ENCODE data around the gene MVP.

Gene MVP

DNA sequence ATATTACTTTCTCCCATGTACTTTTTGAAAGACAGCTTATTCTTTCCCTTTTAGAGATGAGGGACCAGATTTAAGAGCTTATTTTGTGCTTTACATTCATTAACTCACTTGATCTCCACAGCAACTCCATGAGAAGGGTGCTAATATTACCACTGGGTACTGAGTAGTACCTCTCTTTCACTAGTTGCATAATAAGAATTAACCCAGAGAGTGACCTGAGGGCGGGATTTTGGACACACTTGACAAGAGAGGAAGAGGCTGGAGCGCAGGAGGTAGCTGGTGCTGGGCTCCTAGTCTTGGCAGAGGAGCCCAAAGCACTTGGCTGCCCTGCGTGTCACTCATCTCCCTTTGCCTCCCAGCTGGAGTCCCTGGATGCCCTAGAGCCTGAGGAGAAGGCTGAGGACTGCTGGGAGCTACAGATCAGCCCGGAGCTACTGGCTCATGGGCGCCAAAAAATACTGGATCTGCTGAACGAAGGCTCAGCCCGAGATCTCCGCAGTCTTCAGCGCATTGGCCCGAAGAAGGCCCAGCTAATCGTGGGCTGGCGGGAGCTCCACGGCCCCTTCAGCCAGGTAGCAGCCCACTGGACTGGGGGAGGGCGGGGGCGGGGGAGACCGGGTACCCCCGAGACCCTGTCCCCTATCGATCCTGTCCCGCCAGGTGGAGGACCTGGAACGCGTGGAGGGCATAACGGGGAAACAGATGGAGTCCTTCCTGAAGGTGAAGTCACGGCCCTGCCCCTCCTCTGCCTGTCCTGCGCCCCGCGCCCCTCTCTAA, 15.6 kb upstream of the MVP start:
- DNase-seq (ENCODE audit: low read depth, low spot score) = peak; percentile 11

DNA sequence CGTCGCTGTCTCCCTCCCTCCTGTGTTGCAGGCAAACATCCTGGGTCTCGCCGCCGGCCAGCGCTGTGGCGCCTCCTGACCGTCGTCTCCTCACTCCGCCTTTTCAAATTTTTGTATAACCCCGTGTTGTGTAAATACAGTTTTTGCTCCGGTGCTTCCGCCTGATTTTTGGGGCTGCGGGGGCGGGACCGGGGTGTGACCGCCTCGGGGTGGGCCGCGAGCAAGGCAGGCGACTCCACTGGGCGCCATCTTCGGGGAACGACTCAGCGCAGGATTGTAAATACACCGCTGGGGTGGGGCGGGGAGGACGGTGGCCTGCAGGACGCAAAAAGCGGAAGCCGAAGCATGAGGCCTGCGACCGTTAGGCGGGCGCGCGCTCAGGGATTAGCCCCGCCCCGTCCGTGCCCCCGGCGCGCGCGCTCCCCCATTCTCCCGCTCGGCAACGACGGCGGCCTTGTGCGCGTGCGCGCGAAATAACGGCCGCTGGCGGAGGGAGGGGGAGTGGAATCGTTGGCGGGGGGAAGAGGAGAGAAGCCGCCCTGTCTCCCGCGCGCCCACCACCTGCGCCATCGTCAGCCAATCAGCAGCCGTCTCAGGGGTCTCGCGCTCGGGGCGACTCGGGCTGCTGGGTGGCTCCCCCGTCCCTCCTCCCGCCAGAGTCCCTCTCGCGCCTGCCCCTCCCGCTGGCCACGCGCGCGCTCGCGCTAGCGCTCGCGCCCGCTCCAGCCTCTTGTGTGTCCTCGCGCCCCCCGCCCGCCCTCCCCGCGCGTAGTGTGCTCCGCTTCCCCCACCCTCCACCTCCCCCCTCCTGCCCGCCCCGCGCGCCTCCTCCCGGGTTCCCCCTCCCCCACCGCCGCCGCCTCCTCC, 14.8 kb upstream of the MVP start:
- DNase-seq (ENCODE audit: low read depth, low spot score) = peak; percentile 96

DNA sequence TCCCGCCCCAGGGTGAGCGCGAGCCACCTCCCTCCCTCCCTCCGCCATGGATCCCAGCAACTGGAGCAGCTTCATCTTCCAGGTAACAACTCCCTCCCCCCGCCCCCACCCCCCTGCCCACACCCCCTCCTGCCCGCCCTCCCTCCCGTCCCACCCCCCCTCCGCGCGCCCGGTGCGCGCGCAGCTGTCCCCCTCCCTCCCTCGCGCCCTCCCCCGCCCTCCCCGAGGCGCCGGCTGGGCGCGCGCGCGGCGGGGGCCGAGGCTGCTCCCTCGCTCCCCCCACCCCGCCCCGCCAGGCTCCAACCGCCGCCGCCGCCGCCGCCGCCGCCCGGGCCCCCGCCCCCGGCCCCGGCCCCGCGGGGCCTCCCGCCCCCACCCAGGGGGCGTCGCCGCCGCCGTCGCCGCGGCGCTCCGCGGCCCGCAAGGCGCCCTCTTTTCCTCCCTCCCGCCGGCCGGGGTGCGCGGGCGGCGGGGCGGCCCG, 14.1 kb upstream of the MVP start, which contains the start of gene MAZ:
Gene MAZ, plus strand, starts transcription at position 431 of the 481 bp plus-strand sequence. CDS start 173 bp downstream, outside the sequence.
- DNase-seq (ENCODE audit: low read depth, low spot score) = peak; percentile 43

DNA sequence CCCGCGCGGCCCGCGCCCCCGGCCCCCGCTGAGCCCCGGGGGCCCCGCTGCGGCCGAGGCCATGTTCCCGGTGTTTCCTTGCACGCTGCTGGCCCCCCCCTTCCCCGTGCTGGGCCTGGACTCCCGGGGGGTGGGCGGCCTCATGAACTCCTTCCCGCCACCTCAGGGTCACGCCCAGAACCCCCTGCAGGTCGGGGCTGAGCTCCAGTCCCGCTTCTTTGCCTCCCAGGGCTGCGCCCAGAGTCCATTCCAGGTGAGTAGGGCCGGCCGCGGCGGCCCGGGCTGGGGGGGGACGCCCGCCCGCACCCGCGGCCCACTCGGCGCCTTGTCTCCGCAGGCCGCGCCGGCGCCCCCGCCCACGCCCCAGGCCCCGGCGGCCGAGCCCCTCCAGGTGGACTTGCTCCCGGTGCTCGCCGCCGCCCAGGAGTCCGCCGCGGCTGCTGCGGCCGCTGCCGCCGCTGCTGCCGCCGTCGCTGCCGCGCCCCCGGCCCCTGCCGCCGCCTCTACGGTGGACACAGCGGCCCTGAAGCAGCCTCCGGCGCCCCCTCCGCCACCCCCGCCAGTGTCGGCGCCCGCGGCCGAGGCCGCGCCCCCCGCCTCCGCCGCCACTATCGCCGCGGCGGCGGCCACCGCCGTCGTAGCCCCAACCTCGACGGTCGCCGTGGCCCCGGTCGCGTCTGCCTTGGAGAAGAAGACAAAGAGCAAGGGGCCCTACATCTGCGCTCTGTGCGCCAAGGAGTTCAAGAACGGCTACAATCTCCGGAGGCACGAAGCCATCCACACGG, 13.4 kb upstream of the MVP start:
- no peak for DNase-seq (ENCODE audit: low read depth, low spot score)

DNA sequence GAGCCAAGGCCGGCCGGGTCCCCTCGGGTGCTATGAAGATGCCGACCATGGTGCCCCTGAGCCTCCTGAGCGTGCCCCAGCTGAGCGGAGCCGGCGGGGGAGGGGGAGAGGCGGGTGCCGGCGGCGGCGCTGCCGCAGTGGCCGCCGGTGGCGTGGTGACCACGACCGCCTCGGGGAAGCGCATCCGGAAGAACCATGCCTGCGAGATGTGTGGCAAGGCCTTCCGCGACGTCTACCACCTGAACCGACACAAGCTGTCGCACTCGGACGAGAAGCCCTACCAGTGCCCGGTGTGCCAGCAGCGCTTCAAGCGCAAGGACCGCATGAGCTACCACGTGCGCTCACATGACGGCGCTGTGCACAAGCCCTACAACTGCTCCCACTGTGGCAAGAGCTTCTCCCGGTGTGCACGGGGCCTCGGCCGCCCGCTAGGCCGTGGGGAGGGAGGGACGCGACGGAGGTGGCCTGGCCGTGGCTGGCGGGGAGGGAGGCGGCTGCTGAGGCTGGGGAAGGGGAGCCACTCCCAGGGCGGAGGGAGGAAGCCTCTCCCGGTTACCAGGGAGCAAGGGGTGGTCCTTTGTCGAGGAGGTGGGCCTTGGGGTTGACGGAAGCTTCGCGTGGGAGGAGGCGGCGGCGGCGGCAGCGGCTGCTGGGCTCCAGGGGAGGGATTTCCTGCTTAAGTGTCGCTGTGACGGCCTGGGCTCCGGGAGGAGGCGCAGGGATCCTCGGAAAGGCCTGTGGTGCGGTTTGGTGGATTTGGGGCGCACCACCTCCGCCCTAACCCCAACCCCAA, 12.6 kb upstream of the MVP start:
- DNase-seq (ENCODE audit: low read depth, low spot score) = peak; percentile 69

DNA sequence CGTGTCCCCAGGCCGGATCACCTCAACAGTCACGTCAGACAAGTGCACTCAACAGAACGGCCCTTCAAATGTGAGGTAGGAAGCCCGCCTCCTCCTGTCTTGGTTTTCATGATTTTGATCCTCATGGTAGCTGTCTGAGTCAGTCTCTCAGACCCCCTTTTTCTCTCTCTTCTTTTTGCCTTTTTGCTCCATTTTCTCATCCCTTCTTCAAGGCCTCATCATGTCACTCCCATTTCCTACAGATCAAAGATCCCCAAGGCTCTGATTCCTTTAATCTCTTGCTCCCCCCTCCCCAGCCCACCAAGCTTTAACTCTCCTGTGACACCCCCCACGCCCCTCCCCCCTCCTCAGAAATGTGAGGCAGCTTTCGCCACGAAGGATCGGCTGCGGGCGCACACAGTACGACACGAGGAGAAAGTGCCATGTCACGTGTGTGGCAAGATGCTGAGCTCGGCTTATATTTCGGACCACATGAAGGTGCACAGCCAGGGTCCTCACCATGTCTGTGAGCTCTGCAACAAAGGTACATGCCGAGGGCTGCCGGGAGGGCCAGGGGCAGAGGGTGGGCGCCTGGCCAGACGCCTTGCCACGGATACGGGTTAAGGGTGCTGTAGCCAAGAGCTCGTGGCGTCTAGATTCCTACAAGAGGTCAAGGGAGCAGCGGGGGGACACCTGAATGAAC, 11.9 kb upstream of the MVP start:
- no peak for DNase-seq (ENCODE audit: low read depth, low spot score)

DNA sequence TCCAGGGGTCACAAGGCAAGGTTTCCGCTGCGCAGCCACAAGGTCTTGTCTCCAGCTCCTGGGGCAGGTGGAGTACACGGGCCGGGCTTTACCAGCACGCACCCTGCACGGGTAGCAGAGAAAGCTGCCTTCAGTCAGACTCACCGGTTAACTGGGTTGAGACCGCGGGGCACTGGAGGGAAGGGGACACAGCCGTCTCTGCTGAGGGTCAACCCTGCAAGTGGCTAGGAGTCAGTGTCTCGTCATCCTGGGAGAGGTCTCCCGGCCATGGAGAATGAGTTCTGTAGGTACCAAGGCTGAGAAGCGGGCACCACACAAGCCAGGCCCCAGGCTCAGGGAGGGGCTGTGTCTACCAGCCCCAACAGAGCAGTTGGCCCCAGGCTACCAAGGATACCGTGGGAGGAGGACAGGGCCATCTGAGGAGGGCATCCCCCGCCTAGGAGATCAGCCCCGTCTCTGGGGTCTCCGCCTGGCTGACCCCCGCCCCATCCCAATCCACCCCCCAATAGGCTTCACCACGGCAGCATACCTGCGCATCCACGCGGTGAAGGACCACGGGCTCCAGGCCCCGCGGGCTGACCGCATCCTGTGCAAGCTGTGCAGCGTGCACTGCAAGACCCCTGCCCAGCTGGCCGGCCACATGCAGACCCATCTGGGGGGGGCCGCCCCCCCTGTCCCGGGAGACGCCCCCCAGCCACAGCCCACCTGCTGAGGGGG, 11.1 kb upstream of the MVP start:
- no peak for DNase-seq (ENCODE audit: low read depth, low spot score)

DNA sequence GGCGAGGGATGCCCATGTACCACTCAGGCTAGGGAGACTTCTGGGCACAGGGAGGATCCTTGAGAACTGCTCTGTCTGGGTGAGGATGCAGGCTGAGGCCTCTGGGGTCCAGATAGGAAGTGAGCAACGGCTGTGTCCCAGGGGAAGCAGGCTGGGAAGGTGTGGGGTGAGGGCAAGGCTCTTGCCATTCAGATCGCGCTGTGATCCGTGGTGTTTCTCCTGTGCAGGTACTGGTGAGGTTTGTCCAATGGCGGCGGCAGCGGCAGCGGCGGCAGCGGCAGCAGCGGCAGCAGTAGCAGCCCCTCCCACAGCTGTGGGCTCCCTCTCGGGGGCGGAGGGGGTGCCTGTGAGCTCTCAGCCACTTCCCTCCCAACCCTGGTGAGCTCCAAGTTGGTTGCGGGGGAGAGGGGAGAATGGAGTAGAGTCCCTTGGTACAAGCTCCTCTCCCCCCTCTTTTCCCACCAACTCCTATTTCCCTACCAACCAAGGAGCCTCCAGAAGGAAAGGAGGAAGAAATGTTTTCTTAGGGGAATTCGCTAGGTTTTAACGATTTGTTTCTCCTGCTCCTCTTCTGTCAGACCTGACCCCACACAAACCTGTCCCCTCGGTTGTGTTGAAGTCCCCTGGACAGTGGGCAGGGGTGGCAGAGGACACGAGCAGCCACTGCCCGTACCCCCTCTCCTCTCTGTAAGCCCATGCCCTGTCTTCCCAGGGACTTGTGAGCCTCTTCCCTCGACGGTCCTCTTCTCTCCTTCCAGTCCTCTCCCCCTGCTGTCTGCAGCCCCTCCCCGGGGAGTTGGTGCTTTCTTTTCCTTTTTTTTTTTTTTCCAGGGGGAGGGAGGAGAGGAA, 10.2 kb upstream of the MVP start:
- DNase-seq (ENCODE audit: low read depth, low spot score) = no peak

DNA sequence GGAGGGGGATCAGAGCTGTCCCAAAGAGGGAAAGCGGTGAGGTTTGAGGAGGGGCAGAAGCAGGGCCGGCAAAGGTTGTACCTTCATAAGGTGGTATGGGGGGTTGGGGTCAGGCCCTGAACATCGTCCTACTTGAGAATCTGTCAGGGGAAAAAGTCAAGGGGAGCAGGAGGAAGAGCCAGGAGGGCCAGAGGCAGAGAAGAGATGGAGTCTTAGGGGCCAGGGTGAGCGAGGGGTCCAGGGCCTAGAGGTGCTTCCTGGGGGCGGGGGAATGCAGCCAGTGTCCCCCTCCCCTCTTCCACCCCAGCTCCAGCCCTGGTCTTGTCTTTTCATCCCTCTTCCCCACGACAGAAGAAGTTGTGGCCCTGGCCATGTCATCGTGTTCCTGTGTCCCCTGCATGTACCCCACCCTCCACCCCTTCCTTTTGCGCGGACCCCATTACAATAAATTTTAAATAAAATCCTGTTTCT, 9.5 kb upstream of the MVP start:
- DNase-seq (ENCODE audit: low read depth, low spot score) = no peak

DNA sequence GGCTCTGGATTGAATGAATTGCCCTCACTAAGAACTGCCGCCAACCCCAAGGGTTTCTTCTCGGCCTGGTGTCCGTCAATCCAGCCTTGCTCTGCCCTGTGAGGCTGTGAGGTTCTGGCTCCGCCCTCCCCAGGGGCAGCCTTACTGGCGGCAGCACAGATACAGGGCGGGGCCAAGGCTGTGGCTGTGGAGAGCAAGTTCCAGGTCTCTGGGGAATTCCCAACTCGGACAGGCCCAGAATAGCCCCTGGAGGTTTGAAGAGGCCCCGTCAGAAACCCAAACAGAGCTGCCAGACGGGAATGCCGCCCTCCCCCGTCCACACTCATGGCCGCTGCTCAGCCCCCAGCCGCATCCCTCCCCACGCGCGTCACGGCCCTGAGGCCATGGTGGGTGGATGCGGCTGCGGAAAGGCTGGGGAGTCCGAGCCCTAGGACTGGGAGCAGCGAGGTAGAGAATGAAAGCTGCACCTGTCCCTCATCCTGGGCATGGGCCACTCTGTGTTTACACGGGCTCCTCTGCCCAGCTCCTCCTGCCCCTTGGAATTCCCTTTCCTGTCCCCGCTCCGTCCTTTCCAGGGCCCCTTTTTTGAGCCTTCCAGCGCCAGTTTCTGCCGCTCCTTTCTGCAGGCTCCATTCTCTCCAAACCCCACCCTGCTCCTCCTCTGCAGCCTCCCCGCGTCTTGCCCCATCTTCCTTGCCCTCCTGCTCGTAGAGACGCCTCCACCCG, 8.9 kb upstream of the MVP start:
- DNase-seq (ENCODE audit: low read depth, low spot score) = peak; percentile 39

DNA sequence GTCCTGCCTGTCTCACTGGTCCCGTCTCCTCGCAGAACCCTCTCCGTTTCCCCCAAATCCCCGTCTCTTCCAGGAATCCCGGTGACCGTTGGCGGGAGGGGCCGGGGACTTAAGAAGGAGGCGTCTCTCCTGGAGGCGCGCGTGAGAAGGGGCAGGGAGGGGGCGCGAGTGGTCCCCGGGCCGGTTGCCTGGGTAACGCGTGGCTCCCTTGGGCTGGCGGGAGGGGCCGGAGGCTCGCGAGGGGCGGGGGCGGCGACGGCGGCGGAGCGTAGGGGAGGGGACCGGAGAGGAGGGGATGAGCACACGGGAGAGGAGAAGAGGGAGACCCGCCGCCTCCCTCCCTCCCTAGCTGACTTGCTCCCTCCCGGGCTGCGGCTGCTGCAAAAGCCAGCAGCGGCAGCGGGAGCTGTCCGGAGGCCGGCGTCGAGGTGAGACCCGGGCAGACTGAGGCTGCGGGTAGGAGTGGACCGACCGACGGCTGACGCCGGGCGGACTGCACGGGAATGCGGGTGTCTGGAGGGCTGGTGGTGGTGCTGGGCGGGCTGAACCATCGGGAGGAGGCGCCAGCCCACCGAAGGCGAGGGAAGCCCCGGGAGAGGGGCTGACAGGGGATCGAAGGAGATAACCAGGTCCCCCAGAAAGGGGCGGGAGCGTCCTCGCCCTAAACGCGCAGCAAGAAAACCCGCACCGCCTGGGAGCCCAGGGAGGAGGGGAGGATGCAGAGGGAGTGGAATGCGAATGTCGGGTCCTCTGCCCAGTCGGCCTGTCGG, 8.2 kb upstream of the MVP start, which contains the start of gene PRRT2:
Gene PRRT2, plus strand, starts transcription at position 298 of the 770 bp plus-strand sequence. CDS start 862 bp downstream, outside the sequence.
- no peak for DNase-seq (ENCODE audit: low read depth, low spot score)

DNA sequence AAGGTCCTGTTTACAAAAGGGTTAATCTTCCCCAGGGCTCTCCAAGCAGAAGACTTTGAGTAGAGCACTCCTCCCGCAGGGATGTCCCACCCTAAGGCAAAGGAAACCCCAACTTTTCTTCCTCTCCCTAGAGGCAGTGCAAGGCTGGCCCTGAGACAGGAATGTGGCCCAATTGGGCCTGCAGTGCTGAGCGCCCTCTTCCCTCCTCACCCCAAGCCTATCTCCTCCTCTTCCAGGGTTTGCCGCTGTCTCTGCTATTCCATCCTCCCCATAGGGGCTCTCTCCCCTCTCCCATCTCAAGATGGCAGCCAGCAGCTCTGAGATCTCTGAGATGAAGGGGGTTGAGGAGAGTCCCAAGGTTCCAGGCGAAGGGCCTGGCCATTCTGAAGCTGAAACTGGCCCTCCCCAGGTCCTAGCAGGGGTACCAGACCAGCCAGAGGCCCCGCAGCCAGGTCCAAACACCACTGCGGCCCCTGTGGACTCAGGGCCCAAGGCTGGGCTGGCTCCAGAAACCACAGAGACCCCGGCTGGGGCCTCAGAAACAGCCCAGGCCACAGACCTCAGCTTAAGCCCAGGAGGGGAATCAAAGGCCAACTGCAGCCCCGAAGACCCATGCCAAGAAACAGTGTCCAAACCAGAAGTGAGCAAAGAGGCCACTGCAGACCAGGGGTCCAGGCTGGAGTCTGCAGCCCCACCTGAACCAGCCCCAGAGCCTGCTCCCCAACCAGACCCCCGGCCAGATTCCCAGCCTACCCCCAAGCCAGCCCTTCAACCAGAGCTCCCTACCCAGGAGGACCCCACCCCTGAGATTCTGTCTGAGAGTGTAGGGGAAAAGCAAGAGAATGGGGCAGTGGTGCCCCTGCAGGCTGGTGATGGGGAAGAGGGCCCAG, 7.3 kb upstream of the MVP start:
- no peak for DNase-seq (ENCODE audit: low read depth, low spot score)

DNA sequence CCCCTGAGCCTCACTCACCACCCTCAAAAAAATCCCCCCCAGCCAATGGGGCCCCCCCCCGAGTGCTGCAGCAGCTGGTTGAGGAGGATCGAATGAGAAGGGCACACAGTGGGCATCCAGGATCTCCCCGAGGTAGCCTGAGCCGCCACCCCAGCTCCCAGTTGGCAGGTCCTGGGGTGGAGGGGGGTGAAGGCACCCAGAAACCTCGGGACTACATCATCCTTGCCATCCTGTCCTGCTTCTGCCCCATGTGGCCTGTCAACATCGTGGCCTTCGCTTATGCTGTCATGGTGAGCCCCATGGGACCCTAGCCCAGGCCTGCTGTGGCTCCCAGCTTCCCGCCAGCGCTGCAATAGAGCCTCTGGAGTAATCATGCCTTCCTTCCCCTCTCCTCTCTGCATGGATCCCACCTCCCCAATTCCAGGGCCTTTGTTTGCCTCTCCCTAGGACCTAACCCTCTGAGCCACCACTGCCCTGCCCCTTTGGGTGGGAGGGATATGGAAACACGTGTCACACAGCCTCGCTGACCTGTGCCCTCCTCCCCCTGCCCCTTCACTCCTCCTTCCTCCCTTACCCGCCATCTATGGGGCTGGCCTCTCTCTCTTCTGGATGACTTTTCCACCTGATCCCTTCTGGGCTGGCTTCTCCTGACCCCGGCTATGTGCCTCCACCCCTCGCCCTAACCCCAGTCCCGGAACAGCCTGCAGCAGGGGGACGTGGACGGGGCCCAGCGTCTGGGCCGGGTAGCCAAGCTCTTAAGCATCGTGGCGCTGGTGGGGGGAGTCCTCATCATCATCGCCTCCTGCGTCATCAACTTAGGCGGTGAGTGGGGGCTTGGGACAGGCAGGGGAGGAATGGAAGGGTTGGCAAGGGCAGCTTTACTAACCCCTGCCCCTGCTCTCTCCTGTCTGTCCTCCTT, 6.4 kb upstream of the MVP start:
- DNase-seq (ENCODE audit: low read depth, low spot score) = no peak

DNA sequence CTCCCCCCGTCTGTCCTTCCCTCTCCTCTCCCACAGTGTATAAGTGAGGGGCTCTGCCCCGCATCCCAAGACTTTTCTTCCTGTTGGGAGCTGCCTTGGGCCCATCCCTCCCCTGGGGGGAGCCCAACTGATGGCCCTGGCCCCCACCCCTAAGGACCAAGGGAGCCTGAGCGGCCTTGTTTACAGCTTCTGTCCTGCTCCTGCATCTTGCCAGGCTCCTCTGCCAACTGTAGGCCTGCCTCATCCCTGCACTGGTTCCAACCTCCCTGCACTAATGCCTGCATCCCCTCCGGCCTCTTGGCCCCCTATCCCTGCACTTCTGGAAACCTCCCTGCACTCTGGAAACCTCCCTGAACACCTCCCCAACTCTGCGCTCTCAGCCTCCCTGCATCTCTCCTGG, 5.7 kb upstream of the MVP start:
- DNase-seq (ENCODE audit: low read depth, low spot score) = no peak
